HG03066 (cell line): ENCODE results near the gene TOR1A.

Experiments used
- ATAC-seq: cut with Tn5 transposase; IDR thresholded peaks from one replicate; pipeline ENCODE4 v1.9.1; 2021; ENCODE audit warnings: low read depth; ENCODE audit not compliant: unreplicated experiment

The TOR1A gene

DNA sequence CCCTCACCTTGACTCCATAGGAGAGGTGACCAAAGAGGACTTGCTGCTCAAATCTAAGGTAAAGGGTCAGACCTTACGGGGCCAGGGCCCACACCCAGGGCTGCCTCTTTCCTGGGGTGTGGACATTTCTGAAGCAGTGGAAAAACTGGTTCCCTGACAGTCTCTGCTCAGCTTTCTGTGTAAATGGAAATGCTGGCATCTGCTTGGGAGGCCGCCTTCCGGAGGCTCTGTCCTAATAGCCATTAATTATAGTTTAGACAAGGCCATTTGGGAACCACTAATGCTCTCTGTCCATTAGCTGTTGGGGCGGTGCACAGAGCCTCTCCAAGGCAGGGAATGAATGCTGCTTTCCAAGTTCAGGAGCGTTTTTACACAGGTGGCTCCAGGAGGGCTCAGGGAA lies 28.6 kb upstream of the TOR1A start:
- ATAC-seq, result no peak

DNA sequence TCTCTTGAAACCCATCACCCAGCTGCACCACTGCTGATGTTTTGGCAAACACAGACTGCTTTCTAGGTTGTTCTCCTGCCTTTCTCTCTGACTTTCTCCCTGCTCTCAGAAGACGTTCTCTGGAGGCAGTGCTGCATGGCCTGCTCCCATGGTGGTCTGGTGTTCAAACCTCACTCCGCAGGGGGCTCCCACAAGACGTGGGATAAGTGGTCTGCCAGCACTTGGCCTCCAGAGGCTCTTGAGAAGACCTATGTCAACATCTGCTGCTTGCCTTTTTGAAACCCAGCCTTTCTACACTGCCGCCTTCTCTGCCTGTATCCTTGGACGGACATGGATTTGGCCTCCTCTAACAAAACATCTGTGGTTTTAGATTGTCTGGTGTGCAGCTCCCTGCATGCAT lies 27.9 kb upstream of the TOR1A start:
- no peak for ATAC-seq

- ATAC-seq, result no peak
Observed at GRCh38 chr9:129850821-129851550, 27.1 kb upstream of the TOR1A start.

- no peak for ATAC-seq
Observed at GRCh38 chr9:129849901-129850300, 26.0 kb upstream of the TOR1A start.

DNA sequence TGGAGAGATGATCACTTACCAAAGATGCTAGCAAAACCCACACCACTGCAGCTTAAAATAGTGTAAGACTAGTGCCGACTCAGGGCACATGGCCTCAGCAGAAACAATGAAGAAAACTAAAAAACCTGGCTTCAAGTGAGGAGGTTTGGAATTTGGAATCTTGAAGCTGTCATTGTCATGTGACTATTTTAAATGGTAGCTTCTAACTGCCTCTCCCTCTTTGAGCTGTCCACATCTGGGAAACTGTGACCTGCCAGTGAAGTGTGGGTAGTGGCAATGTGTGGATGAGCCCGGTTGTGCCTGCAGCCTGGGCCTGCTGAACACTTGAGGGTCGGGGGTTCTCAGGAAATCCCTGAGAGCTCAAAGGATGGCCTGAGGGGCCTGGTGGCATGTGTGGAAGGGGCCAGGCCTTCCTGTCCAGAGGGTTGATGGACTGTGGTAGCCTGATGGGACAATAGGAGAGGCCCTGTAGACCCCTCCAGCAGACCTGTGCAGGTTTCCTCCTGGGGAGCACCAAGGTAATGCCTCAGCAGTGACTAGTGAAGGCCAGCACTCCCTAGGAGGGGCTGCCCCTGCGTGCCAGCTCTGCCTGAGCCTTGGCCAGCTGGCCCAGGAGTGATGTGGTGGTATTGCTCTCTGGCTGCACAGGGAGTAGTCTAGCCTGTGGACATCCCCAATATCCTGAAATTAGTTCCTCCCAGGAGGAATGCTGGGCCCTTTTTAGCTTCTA lies 24.9 kb upstream of the TOR1A start:
- ATAC-seq, result no peak

- no peak for ATAC-seq
Observed at GRCh38 chr9:129845373-129845772, 21.4 kb upstream of the TOR1A start.

DNA sequence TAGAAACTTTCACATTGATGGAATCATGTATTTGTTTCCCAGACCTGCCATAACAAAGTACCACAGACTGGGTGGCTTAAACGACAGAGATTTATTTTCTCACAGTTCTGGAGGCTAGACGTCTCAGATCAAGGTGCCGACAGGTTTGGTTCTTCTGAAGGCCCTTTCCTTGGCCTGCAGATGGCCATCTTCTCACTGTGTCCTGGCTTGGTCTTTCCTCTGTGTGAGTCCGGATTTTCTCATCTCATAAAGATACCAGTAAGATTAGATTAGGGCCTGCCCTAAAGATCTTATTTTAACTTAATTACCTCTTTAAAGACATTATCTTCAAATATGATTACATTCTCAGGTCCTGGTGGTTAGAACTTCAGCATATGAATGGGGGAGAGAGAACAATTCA lies 17.1 kb upstream of the TOR1A start:
- ATAC-seq, result no peak

DNA sequence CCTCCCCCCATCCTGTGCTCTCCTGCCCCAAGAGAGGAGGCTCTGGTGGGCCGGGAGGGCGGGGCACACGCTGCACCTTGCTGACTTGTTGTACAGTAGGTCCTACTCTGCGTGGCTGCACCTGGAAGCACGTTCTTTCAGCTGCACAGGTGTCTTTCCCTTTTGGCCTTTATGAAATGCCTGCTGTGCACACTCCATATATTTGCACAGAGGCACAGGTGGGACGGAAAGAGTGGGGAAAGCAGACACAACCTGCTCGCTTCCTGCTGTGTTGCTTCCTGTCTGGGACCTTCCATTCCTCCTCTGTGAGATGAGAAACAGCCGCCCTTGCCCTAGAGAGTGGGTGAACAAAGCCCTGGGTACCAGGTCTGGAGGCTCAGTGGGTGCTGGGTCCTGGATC lies 16.1 kb upstream of the TOR1A start:
- no peak for ATAC-seq

DNA sequence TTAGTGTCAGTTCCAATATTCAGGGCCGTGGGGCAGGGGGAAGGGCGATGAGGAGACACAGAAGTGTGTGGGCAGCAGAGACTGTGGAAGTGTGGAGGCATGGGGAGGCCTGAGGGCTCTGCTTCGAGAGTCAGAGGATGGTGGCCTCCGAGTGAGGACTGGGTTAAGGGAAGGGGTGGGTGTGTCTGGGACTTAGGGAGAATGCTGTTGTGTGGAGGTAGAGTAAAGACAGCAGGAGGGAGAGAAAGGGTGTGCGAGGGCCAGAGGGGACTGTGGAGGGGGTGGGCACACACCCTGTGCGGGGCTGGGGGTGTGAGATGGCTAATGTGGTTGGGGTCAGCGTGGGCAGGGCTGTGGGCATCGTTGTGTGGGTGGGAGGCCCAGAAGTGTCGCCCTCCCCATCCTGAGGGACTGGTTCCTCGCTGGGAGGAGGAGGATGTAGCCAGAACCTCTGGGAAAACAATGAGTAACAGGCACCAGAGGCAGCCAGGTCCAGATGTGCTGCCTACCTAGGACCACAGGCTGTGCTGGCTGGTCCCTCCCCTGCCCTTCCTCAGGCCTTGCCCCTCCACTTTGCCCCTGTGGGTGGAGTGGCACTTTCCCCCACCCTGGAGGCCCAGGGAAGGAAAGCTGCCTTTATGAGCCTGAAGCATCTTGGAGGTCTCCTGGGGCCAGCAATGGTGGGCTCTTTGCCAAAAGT lies 15.5 kb upstream of the TOR1A start:
- ATAC-seq, result no peak

- ATAC-seq, result no peak
Observed at GRCh38 chr9:129838707-129839259, 14.8 kb upstream of the TOR1A start.

DNA sequence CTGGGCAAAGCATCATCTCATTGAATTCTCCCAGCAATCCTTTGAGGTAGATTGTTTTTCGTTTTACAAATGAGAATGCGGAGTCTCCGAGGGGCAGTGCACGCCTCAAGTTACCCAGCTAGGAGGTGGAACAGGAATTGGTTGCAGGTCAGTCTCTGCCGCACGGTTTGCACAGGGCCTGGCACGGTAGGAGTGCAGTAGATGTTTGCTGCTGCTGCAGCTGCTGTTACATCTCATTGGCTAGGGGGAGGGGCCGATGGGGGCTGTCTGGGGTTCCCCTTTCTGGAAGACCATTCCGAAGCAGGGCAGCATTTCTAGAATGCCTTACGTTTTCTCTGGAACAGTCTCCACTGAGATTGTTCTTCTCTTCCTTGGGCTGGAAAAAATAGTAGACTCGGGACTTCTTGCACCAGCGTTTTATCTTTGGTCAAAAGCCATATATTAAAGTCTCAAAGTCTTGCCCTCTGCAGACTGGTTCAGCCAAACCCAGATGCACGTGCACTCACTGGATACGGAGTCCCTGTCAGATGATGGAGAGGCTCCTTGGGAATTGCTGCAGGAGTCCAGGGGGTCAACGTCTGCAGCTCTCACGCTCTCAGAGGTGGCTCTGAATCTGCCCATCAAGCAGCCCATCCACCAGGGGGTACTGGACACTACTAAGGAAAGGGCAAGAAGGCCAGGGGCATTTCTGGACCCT lies 12.5 kb upstream of the TOR1A start:
- no peak for ATAC-seq

GRCh38 chr9:129835860-129836223 lies 11.9 kb upstream of the TOR1A start:
- no peak for ATAC-seq

DNA sequence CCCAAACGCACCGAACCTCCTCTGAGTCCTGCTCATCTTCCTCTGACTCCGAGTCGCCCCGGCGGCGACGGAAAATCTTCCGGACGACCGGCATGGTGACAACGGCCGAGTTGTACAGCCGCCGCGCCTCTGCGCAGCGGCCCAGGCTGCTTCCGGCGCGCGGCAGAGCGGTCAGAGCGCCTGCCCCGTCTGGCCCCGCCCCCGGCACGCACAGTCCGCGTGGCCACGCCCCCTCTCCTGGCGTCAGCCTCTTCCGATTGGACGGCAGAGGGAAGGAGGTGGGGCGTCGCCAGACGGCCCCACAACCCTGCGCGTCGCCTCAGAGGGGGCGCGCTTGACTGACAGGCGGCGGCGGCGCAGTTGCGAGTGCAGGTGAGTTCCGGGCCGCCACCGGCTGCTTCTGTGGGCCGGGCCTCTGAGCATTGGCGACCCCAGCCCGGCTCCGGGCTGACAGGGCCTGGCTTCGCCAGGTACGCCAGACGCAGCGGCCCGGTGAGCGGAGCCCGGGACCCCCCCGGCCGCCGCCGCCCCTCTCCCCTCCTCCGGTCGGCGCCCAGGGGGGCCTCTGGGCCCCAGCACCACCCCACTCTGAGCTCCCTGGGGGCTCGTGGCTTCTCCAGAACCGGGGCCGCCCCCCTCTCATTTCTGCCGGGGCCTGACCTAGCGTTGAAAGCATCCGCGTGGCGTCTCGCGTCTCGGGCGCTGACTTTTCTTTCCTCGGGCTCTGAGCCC lies 11.4 kb upstream of the TOR1A start, which contains the start of the genes C9orf78 and USP20:
C9orf78 (minus strand) TSS at position 148 of the 732 bp plus-strand sequence; CDS start at position 94, 54 bp downstream.
USP20 (plus strand) TSS at position 331 of the 732 bp plus-strand sequence. CDS start 17,098 bp downstream, outside the sequence.
- peak; percentile 83 for ATAC-seq

GRCh38 chr9:129834489-129835127 lies 10.7 kb upstream of the TOR1A start:
- ATAC-seq, result peak; percentile 22

- ATAC-seq, result no peak
Observed at GRCh38 chr9:129832982-129833381, 9.0 kb upstream of the TOR1A start.

GRCh38 chr9:129828969-129829368 lies 5.0 kb upstream of the TOR1A start:
- ATAC-seq, result no peak

DNA sequence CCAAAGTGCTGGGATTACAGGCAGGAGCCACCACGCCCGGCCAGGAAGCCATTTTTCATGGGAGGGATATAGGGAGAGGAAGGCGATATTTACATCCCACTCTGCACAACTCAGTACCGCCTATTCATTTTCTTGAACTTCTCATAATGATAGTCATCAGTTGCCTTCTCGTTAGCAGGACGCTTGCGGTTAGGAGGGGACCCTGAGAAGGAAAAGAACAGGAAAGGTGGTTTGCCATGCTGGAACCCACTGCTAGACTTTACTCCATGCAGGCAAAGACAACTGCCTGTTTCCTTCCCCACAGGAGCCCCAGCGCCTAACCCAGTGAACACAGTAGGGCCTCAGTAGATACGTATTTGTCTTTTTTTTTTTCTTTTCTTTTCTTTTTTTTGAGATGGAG lies 4.1 kb upstream of the TOR1A start:
- ATAC-seq, result no peak

DNA sequence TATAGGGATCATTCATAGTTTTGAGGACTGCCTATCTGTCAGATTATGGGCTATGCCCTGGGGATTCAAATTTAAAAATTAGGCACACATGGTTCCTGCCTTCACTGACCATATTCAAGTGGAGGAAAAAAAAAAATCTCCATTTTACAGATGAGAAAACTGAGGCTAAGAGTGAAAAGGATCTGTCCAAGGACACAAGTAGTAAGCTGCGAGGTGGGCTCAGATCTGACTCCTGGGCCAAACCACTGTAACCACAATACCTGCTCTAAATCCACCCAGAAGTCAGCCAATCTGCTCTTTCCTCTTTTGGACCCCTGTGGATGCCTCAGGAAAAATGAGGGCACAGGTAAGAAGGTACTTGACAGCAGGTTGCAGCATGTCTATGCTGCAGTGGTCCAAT lies 2.8 kb upstream of the TOR1A start:
- no peak for ATAC-seq

GRCh38 chr9:129826344-129826743 lies 2.4 kb upstream of the TOR1A start:
- no peak for ATAC-seq
